ENCODE measurements around the gene APBA2. TPM values are rescaled to one million over a fixed set of nuclear protein-coding genes. Genes with fewer than 3 reads are reported as not detected.

Gene APBA2
- total and polyA plus RNA-seq, 4 donors = 0.41 to 2.1 (median 1.9) TPM

GRCh38 chr15:28873585-28874190 is 12.1 kb upstream of the APBA2 start:
- no peaks in the 10 kb centered on the region for H3K36me3 ChIP-seq (ENCODE audit: control insufficient read depth in 1 of 2, insufficient read depth in 2 of 2, low read length in 1 of 2)
- no peak overlapping the region for H3K27ac ChIP-seq (ENCODE audit: low read depth in 1 of 2, low read length in 2 of 2)
- H3K4me1 ChIP-seq (ENCODE audit: control insufficient read depth in 1 of 2, insufficient read depth in 2 of 2, low read length in 2 of 2) = no peaks in the 10 kb centered on the region
- intact Hi-C loops (cut with DNase I) = no loop called here
- H3K9me3 ChIP-seq (ENCODE audit: control insufficient read depth, low read length) = no peaks in the 10 kb centered on the region
- 69 to 70% methylated on average over 10 of the region's 10 CpGs for WGBS, 2 donors
- H3K27me3 ChIP-seq (ENCODE audit: control insufficient read depth in 1 of 2, insufficient read depth in 2 of 2, low read length in 1 of 2) = no peaks in the 10 kb centered on the region
- no peak overlapping the region for H3K4me3 ChIP-seq (ENCODE audit: low read length in 2 of 2)
- ATAC-seq (ENCODE audit: low FRiP score) (no peak), DNase-seq (peak in 1 of 2 donors; percentile 38)

GRCh38 chr15:28875461-28876000 is 10.2 kb upstream of the APBA2 start:
- H3K27ac ChIP-seq (ENCODE audit: low read depth in 1 of 2, low read length in 2 of 2) = no peak overlapping the region
- H3K4me1 ChIP-seq (ENCODE audit: control insufficient read depth in 1 of 2, insufficient read depth in 2 of 2, low read length in 2 of 2) = no peaks in the 10 kb centered on the region
- no peaks in the 10 kb centered on the region for H3K36me3 ChIP-seq (ENCODE audit: control insufficient read depth in 1 of 2, insufficient read depth in 2 of 2, low read length in 1 of 2)
- DNase-seq (peak in 1 of 2 donors; percentile 28), ATAC-seq (ENCODE audit: low FRiP score) (no peak)
- no peak overlapping the region for H3K4me3 ChIP-seq (ENCODE audit: low read length in 2 of 2)
- 76 to 85% methylated on average over 4 of the region's 4 CpGs for WGBS, 2 donors
- no peaks in the 10 kb centered on the region for H3K27me3 ChIP-seq (ENCODE audit: control insufficient read depth in 1 of 2, insufficient read depth in 2 of 2, low read length in 1 of 2)
- no peaks in the 10 kb centered on the region for H3K9me3 ChIP-seq (ENCODE audit: control insufficient read depth, low read length)
- intact Hi-C loops (cut with DNase I) = no loop called here

GRCh38 chr15:28876131-28876844 is 9.5 kb upstream of the APBA2 start:
- no peaks in the 10 kb centered on the region for H3K27me3 ChIP-seq (ENCODE audit: control insufficient read depth in 1 of 2, insufficient read depth in 2 of 2, low read length in 1 of 2)
- peak in 1 of 2 donors; percentile 55 for DNase-seq
- H3K36me3 ChIP-seq (ENCODE audit: control insufficient read depth in 1 of 2, insufficient read depth in 2 of 2, low read length in 1 of 2) = no peaks in the 10 kb centered on the region
- no peak for ATAC-seq (ENCODE audit: low FRiP score)
- intact Hi-C loops (cut with DNase I) = no loop called here
- H3K4me1 ChIP-seq (ENCODE audit: control insufficient read depth in 1 of 2, insufficient read depth in 2 of 2, low read length in 2 of 2) = no peaks in the 10 kb centered on the region
- WGBS, 2 donors = 65% methylated on average over 14 of the region's 14 CpGs
- no peak overlapping the region for H3K27ac ChIP-seq (ENCODE audit: low read depth in 1 of 2, low read length in 2 of 2)
- no peaks in the 10 kb centered on the region for H3K9me3 ChIP-seq (ENCODE audit: control insufficient read depth, low read length)
- H3K4me3 ChIP-seq (ENCODE audit: low read length in 2 of 2) = no peak overlapping the region

GRCh38 chr15:28876845-28877185 is 9.0 kb upstream of the APBA2 start:
- Histone ChIP-seq H3K4me3 (ENCODE audit: low read length in 2 of 2) (no peak overlapping the region), H3K9me3 (ENCODE audit: control insufficient read depth, low read length) (no peaks in the 10 kb centered on the region), H3K36me3 (ENCODE audit: control insufficient read depth in 1 of 2, insufficient read depth in 2 of 2, low read length in 1 of 2) (no peaks in the 10 kb centered on the region), H3K27me3 (ENCODE audit: control insufficient read depth in 1 of 2, insufficient read depth in 2 of 2, low read length in 1 of 2) (no peaks in the 10 kb centered on the region), H3K27ac (ENCODE audit: low read depth in 1 of 2, low read length in 2 of 2) (no peak overlapping the region), H3K4me1 (ENCODE audit: control insufficient read depth in 1 of 2, insufficient read depth in 2 of 2, low read length in 2 of 2) (no peaks in the 10 kb centered on the region)
- no peak for ATAC-seq (ENCODE audit: low FRiP score)
- 91 to 92% methylated on average over 8 of the region's 8 CpGs for WGBS, 2 donors
- intact Hi-C loops (cut with DNase I) = no loop called here
- DNase-seq = peak in 1 of 2 donors; percentile 56

GRCh38 chr15:28878209-28878608 is 7.6 kb upstream of the APBA2 start:
- peak in 1 of 2 donors; percentile 34 for DNase-seq
- no peaks in the 10 kb centered on the region for H3K27me3 ChIP-seq (ENCODE audit: control insufficient read depth in 1 of 2, insufficient read depth in 2 of 2, low read length in 1 of 2)

GRCh38 chr15:28879551-28879950 is 6.2 kb upstream of the APBA2 start:
- DNase-seq (peak in 1 of 2 donors; percentile 30), ATAC-seq (ENCODE audit: low FRiP score) (no peak)
- H3K27ac ChIP-seq (ENCODE audit: low read depth in 1 of 2, low read length in 2 of 2) = no peak overlapping the region
- H3K9me3 ChIP-seq (ENCODE audit: control insufficient read depth, low read length) = no peaks in the 10 kb centered on the region
- no peaks in the 10 kb centered on the region for H3K27me3 ChIP-seq (ENCODE audit: control insufficient read depth in 1 of 2, insufficient read depth in 2 of 2, low read length in 1 of 2)
- intact Hi-C loops (cut with DNase I) = no loop called here
- H3K4me3 ChIP-seq (ENCODE audit: low read length in 2 of 2) = no peak overlapping the region
- WGBS, 2 donors = 87 to 93% methylated on average over 9 of the region's 9 CpGs
- H3K4me1 ChIP-seq (ENCODE audit: control insufficient read depth in 1 of 2, insufficient read depth in 2 of 2, low read length in 2 of 2) = no peaks in the 10 kb centered on the region
- no peaks in the 10 kb centered on the region for H3K36me3 ChIP-seq (ENCODE audit: control insufficient read depth in 1 of 2, insufficient read depth in 2 of 2, low read length in 1 of 2)

More at GRCh38 chr15:28878209-28878608, 7.6 kb upstream of the APBA2 start:
- WGBS, 2 donors = 84 to 86% methylated on average over 15 of the region's 15 CpGs
- Histone ChIP-seq H3K4me1 (ENCODE audit: control insufficient read depth in 1 of 2, insufficient read depth in 2 of 2, low read length in 2 of 2) (no peaks in the 10 kb centered on the region), H3K27ac (ENCODE audit: low read depth in 1 of 2, low read length in 2 of 2) (no peak overlapping the region), H3K36me3 (ENCODE audit: control insufficient read depth in 1 of 2, insufficient read depth in 2 of 2, low read length in 1 of 2) (no peaks in the 10 kb centered on the region), H3K4me3 (ENCODE audit: low read length in 2 of 2) (no peak overlapping the region), H3K9me3 (ENCODE audit: control insufficient read depth, low read length) (no peaks in the 10 kb centered on the region)
- no peak for ATAC-seq (ENCODE audit: low FRiP score)
- intact Hi-C loops (cut with DNase I) = no loop called here

- Histone ChIP-seq H3K36me3 (ENCODE audit: control insufficient read depth in 1 of 2, insufficient read depth in 2 of 2, low read length in 1 of 2) (no peaks in the 10 kb centered on the region), H3K27me3 (ENCODE audit: control insufficient read depth in 1 of 2, insufficient read depth in 2 of 2, low read length in 1 of 2) (no peaks in the 10 kb centered on the region), H3K9me3 (ENCODE audit: control insufficient read depth, low read length) (no peaks in the 10 kb centered on the region), H3K4me3 (ENCODE audit: low read length in 2 of 2) (no peak overlapping the region), H3K4me1 (ENCODE audit: control insufficient read depth in 1 of 2, insufficient read depth in 2 of 2, low read length in 2 of 2) (no peaks in the 10 kb centered on the region), H3K27ac (ENCODE audit: low read depth in 1 of 2, low read length in 2 of 2) (no peak overlapping the region)
- 88 to 91% methylated on average over 5 of the region's 5 CpGs for WGBS, 2 donors
- peak in 1 of 2 donors; percentile 3 for DNase-seq
- intact Hi-C loops (cut with DNase I) = no loop called here
- no peak for ATAC-seq (ENCODE audit: low FRiP score)
These were observed 5.1 kb upstream of the APBA2 start for GRCh38 chr15:28880680-28881079.

GRCh38 chr15:28881170-28881569 is 4.6 kb upstream of the APBA2 start:
- intact Hi-C loops (cut with DNase I) = no loop called here
- DNase-seq (peak in 1 of 2 donors; percentile 31), ATAC-seq (ENCODE audit: low FRiP score) (no peak)
- no peaks in the 10 kb centered on the region for H3K9me3 ChIP-seq (ENCODE audit: control insufficient read depth, low read length)
- H3K36me3 ChIP-seq (ENCODE audit: control insufficient read depth in 1 of 2, insufficient read depth in 2 of 2, low read length in 1 of 2) = no peaks in the 10 kb centered on the region
- H3K27ac ChIP-seq (ENCODE audit: low read depth in 1 of 2, low read length in 2 of 2) = no peak overlapping the region
- no peaks in the 10 kb centered on the region for H3K27me3 ChIP-seq (ENCODE audit: control insufficient read depth in 1 of 2, insufficient read depth in 2 of 2, low read length in 1 of 2)
- H3K4me3 ChIP-seq (ENCODE audit: low read length in 2 of 2) = no peak overlapping the region
- 71 to 79% methylated on average over 3 of the region's 3 CpGs for WGBS, 2 donors
- H3K4me1 ChIP-seq (ENCODE audit: control insufficient read depth in 1 of 2, insufficient read depth in 2 of 2, low read length in 2 of 2) = no peaks in the 10 kb centered on the region

- no peaks in the 10 kb centered on the region for H3K9me3 ChIP-seq (ENCODE audit: control insufficient read depth, low read length)
- intact Hi-C loops (cut with DNase I) = no loop called here
- H3K4me1 ChIP-seq (ENCODE audit: control insufficient read depth in 1 of 2, insufficient read depth in 2 of 2, low read length in 2 of 2) = no peaks in the 10 kb centered on the region
- DNase-seq = no peak
- no peak overlapping the region for H3K27ac ChIP-seq (ENCODE audit: low read depth in 1 of 2, low read length in 2 of 2)
- no peak overlapping the region for H3K4me3 ChIP-seq (ENCODE audit: low read length in 2 of 2)
- no peaks in the 10 kb centered on the region for H3K36me3 ChIP-seq (ENCODE audit: control insufficient read depth in 1 of 2, insufficient read depth in 2 of 2, low read length in 1 of 2)
- ATAC-seq (ENCODE audit: low FRiP score) = no peak
- no peaks in the 10 kb centered on the region for H3K27me3 ChIP-seq (ENCODE audit: control insufficient read depth in 1 of 2, insufficient read depth in 2 of 2, low read length in 1 of 2)
- WGBS, 2 donors = 97 to 100% methylated on average over 1 of the region's 1 CpG
These were observed 4.2 kb upstream of the APBA2 start for GRCh38 chr15:28881600-28881999.
